GM18951 (cell line): ENCODE measurements around the gene AGRN.
"Not testable (repeated sequence)": the region's sequence is repeated elsewhere in the genome, so short reads cannot be mapped to it uniquely, and the experiment has no call there.

Experiments used
- POLR2A ChIP-seq: IDR thresholded peaks from 4 replicates; pipeline ENCODE4 v1.6.1; 2011; ENCODE audit warnings: mild to moderate bottlenecking; ENCODE audit not compliant: insufficient read length, insufficient read depth; ENCODE audit errors: extremely low read depth
- in situ Hi-C: fragments of 300-500 bp; cut with MboI; formaldehyde crosslinking; loops from one replicate; pipeline ENCODE4 v1.12.0; 2022; ENCODE audit warnings: low sequenced_read_pairs, mixed read lengths, inconsistent platforms; ENCODE audit not compliant: unreplicated experiment

AGRN gene

DNA sequence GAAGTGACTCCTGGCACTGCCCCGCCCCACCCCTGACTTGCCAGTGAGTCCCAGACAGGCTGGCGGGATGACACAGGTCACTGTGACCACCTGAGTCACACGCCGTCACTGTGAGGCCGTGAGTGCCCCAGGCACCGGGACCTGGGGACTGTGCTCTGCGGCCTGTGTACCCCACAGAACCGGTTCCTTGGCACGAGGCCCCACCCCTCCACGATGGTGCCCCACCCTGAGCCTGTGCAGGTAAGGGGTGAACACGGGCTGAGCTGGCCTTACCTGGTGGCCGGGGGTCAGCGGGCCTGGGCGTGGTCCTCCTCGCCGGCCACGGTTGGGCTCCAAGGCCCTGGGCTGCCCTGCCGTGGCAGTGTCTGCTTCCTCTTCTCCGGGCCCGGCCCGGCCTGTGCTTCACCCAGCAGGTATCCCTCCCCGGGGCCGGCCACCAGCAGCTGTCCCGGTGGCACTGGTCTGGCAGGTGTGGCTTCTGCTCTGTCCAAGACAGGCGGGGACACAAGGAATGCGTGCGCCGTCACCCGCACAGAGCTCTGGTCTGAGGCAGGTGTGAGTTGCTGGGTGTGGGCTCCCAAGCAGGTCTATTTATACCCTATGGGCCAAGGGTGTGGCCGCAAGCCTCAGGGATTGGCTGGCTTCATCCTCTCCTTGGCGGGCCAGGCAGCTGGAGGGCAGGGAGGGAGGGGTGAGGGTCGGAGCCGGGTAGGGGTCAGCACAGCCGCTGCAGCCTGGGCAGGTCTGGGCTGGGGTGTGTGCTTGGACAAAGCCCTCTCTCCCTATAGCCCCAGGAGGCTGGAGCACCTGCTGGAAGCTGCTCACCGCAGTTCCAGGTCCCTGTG lies 54.0 kb downstream of the AGRN start, which contains the start of gene RNF223:
Gene RNF223, minus strand, starts transcription at position 564 of the 845 bp plus-strand sequence. CDS start 1,740 bp downstream, outside the sequence.
- in situ Hi-C loops: no loop called here

GRCh38 chr1:1074631-1075147 lies 54.8 kb downstream of the AGRN start:
- in situ Hi-C loops: no loop called here
- TF ChIP-seq POLR2A: no peak

More for the DNA sequence above, 54.0 kb downstream of the AGRN start, which contains the start of gene RNF223:
- no peak for TF ChIP-seq POLR2A

DNA sequence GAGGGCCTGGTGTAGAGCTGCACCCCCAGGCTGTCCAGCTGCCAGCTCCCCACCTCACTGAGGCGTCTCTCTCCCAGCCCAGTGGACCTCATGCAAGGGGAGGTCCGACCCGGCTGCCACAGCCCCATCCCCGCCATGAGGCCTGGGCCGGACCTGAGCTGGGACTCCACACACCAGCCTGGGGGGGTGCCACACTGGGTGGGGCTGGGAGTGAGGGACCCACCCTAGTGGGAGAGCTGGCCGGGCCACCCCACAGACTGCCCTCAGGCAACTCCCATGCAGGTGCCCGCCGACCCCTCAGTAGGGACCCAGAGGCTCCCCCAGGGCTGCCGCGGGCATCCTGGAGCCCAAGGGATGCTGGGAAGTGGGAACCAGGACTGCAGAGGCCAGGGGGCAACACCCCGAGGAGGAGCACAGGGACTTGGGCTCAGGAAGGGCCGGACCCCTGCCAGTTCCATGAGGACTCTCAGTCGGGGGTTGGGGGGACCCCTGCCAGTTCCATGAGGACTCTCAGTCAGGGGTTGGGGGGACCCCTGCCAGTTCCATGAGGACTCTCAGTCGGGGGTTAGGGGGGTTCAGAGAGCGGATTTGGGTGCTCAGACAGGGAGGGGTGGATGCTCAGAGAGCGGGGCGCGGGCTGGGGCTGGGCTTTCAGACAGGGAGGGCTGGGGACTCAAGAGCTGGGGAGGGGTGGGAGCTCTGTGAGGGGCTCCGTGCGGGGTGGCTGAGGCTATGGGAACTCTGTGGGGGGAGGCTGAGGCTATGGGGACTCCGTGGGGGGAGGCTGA lies 55.4 kb downstream of the AGRN start:
- no peak for TF ChIP-seq POLR2A
- in situ Hi-C loops: no loop called here

GRCh38 chr1:1077396-1077795 lies 57.5 kb downstream of the AGRN start:
- in situ Hi-C loops: not testable (repeated sequence)

DNA sequence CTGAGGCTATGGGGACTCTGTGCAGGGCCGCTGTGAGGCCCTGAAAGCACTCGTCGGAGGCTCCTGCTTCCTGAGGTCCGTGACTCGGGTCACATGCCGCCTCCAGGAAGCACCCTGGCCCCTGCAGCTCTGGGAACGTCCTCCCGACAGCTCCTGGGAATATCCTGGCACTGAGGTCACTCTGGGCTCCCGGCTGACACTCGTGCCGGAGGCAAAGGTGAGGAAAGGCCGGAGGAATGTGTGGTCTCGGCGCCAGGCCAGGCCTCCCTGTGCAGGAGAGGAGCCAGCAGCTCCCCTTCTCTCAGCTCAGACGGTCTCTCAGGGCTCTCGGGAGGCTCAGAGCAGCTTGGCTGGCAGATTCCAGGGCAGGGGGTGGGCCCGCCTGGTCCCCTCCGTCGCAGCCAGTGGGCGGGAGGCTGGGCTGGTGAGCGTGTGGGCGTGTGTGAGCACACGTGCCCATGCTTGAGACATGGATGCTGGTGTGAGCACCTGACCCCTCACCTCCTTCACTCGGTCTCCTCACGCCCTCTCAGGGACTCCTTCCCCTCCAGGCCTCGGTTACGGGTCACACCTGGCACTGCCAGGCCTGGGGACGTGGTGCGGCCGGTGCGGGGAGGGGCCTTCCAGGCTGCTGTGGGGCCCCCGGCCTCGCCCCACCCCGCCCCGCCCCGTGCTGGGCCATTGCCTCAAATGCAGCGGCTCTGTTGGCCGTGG lies 59.6 kb downstream of the AGRN start:
- TF ChIP-seq POLR2A: no peak
- in situ Hi-C loops: no loop called here

DNA sequence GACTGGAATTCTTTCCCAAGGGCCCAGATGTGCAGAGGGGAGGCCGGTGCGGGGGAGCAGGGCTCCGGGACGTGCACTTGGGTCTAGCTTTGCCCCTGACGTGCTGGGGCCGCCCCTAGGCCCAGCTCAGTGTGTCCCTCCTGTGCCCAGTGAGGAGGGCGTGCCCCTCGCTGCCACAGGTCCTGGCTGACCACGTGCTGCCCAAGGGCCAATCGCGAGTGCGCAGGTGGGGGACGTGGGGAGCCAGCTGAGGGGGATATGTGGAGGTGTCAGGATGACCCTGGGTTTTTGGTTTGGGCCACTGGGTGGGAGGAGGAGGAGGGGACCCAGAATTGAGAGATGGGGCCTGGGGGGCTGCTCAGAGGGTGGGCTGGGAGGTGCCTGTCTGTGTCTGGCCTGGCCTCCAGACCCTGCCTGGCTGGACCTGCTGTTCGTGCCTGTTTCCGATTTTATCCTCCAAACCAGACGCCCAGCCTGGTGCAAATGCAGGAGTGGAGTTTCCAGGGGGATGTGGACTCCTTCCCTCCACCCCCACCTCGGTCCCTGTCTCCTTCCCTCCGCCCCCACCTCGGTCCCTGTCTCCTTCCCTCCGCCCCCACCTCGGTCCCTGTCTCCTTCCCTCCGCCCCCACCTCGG lies 60.3 kb downstream of the AGRN start:
- in situ Hi-C loops: no loop called here
- no peak for TF ChIP-seq POLR2A

GRCh38 chr1:1080951-1081310 lies 61.0 kb downstream of the AGRN start:
- in situ Hi-C loops: no loop called here

DNA sequence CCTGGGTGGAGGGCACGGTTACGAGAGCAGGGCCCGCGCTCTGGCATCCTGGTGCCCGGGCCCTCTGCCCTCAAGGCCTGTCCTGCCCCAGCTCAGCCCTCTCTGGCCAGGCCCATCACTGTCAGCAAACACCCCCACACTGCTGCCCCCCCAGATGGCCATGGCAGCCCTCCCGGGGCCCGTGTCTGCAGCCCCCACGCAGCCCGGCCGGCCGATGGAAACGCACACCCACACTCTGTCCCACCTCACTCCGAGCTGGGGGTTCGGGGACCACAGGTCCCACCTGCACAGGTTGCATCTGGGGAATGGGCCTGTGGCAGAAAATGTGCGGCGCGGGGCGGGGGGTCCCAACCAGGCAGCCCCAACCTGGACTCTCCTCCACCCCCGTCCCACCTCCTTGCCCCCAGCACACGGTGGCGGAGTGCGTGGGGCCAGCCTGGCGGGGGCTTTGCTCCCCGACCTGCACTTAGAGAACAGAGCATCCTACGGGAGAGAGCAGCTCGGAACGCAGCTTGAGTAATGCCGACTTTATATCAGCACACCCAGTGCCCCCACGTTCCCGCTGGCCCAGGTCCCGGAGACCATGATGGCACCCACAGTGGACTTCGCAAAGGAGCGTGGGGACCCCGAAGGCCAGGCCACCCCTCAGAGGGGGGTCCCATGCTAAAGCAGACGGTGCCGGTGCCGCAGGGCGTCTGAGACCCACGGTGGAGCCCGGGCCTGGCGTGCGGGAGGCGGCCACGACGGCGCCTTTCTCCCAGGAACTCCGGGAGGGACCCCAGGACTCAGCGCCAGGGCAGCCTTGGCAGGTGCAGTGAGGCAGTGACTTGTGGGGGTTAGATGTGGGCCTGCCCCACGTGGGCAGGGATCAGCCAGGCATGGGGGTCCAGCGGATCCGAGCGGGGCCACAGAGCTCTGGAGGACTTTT lies 61.7 kb downstream of the AGRN start:
- no peak for TF ChIP-seq POLR2A
- in situ Hi-C loops: no loop called here

More at GRCh38 chr1:1080951-1081310, 61.0 kb downstream of the AGRN start:
- no peak for TF ChIP-seq POLR2A

- in situ Hi-C loops: no loop called here
- no peak for TF ChIP-seq POLR2A
These were observed 62.4 kb downstream of the AGRN start for GRCh38 chr1:1082239-1082775.

DNA sequence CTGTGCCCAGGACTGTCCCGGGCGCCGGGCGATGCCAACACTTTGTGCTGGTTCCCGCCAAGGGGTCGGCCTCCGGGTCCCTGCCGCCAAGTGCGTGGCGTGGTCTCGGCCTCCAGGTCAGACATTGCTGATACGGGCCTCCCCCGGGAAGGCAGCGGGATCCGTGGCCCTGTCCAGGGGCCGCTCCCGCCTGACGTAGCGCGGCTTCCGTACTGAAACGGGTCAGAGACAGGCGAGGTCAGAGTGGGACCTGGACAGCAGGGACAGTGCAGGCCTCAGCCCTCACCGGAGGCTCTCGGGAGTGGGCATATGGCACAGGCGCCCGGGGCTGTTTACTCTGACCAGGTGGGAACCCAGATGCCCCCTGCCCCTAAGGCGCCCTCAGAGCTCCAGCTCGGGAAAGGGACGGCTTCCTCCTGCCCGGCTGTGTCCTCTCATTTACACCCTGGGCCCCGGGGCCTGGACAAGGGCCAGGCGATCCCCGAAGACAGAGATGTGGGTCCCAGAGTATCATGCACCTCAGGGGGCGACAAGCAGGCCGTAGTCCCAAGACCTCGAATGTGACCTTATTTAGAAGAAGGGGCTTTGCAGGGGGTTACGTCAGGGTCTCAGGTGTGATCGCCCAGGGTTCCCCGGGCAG lies 63.0 kb downstream of the AGRN start:
- in situ Hi-C loops: no loop called here

More for the DNA sequence above, 63.0 kb downstream of the AGRN start:
- no peak for TF ChIP-seq POLR2A
